Urothelium cell line (cell line): Measurements from ENCODE around the gene TANGO6.

ENCODE experiments used
- DNase-seq: peaks from one replicate; pipeline ENCODE4 v3.0.0; 2011; ENCODE audit warnings: low spot score, mixed read lengths
- FAIRE-seq: peaks from 2 replicates; lab custom pipeline; 2011; peaks lifted over from hg19 to GRCh38; lab: Jason Lieb, UNC

TANGO6 gene

DNA sequence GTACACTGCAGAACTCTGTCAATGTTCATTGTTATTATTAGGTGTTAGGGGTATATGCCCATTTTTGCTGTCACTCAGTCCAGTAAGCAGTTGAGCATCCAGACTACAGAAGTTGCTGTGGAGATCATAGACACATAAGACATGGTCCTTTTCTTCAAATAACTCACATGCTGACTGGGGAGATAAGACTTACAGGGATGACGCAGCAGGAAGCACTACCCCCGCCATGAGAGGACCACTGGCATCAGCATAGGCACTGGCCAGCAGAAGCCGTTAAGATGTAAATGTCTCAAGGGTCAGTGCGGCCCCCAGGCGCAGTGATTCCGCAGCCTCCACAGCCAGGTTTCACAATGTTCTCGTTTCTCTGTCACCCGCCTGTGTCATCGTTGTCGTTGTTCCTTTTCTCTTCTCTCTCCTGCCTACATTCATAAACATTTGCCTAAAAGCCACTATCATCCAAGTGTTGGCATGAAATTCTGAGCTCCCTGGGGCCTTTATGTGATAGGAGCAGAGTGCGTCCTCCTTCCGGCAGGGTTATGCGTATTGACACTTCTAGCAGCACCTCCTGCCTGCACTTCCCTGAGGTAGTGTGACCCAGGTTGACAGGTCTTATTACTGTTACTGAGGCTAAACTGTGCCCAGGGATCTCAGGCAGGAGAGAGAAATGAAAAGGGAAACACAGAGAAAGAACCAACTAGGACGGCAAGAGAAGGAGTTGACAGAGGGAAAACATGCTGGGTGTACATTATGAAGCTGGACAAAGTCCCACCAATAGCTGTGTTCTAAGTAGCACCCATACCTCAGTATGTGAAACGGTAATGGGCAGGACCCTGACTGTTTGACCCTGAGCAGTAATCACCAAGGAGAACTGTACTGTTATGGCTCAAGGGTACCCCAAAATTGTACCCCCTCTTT lies 17.9 kb downstream of the TANGO6 start:
- FAIRE-seq (no peak), DNase-seq (no peak)

DNA sequence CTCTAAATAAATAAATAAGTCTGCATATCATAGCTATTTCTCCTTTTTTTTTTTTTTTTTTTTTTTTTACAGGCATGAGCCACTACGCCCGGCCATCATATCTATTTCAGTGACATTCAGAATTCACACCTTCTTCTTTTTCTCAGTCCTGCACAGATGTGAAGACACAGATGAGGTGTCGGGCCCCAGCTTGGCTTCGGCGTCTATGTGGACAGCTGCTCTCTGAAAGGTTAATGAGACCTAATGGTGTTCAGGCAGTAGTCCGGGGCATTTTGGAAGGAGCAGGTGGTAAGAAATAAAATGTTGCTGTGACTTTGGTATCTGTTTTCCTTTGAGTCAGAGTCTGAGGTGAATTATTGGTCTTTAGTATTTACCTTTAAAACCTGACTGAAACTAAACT lies 23.6 kb downstream of the TANGO6 start:
- DNase-seq (no peak), FAIRE-seq (no peak)

DNA sequence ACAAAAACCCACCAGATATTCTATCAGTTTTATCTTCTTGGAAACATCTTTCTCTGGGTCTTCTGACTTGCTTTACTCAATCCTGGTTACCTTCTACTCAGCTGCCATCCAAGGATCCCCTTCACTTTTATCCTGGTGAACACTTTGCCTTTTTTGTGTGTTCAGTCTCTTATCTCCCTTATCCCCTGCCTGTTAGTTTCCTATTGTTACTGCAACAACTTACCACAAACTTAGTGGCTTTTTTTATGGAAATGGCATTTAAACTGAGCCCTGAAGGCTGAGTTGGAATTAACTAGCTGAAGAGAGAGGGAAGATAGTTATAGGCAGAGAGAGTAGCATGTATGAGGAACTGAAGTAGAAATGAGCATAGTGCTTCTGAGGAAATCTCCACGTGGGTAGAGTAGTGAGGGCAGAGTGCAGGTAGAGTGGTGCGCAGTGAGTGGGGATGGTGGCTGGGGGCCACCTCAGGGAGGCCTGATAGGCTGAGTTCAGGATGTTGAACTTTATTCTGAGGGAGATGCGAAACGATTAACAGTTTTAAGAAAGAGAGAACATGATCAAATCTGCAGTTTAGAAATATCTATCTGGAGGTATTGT lies 26.3 kb downstream of the TANGO6 start:
- no peak for DNase-seq
- FAIRE-seq: no peak

DNA sequence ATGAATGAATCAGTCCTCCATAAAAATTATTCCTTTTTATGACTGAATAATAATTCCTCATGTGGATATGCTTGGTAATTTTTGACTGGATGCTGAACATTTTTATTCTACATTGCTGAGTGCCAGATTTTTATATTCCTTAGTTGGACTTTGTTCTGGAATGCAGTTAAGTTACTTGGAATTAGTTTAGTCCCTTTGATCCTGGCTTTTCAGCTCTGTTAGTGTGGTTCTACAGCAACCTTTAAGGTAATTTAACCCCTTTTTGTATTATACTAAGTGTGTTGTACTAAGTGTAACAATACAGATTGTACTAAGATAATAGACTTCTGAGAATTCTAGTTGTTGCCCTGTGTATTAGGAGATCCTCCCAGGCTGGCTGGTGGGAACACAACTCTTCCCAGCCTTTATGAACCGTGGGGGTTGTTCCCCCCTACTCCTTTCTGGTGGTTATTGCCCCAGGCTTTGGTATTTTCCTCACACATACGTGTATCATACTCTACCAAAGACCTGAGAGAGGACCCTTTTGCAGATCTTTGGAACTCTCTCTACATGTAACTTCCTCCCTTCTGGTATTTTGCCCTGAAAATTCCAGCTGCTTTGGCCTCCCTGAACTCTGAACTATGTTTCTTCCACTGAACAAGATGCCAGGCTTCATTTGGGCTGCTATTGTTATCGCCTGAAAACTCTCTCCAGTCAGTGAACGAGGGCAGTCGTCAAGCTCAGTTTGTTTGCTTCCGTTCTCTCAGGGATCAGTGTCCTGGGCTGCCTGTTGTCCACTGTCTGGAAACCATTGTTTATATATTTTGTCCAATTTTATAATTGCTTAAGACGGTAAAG lies 30.5 kb downstream of the TANGO6 start:
- DNase-seq (no peak), FAIRE-seq (no peak)

DNA sequence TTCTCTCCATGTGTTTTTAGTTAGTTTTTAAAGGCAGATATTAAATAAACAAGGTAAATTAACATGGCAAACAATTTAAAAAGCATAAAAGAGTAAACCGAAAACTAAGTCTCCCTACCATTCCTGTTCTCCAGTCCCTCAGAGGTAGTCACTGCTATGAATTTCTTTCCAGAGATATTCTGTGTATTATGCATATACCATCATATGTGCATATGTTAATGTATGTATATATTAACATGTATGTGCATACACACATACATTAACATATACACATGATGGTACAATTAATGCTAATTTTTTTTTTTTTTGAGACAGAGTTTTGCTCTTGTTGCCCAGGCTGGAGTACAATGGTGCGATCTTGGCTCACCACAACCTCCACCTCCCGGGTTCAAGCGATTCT lies 32.5 kb downstream of the TANGO6 start:
- FAIRE-seq (no peak), DNase-seq (no peak)

DNA sequence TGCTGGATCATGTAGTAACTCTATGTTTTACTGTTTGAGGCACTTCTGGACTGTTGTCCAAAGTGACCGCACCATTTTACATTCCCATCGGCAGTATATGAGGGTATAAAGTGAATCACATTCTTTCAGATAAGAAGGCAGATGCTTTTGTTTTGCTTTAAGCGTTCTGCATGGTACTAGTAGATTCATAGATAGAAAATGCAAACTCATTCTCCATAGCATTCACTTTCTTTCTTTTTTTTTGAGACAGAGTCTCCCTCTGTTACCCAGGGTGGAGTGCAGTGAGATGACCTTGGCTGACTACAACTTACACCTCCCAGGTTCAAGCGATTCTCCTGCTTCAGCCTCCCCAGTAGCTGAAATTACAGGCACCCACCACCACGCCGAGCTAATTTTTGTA lies 40.4 kb downstream of the TANGO6 start:
- no peak for DNase-seq
- no peak for FAIRE-seq

DNA sequence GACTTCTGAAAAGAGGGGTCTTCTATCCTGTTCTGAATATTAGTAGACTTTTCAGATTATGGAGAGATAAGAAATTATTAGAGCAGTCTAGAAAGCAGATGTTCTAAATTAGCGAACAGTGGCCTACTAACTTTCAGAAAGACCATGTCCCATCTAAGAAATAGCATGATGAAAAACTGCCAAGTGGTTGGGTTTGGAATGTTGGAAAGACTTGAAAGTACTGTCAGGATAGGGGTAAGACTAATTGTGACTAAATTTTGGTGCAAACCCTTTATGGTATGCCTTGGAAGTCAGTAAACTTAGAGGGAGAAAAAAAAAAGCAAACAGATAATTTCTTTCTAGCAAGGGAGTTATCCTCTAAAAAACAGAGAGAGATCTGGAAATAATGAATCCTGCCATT lies 41.1 kb downstream of the TANGO6 start:
- DNase-seq (no peak), FAIRE-seq (no peak)

DNA sequence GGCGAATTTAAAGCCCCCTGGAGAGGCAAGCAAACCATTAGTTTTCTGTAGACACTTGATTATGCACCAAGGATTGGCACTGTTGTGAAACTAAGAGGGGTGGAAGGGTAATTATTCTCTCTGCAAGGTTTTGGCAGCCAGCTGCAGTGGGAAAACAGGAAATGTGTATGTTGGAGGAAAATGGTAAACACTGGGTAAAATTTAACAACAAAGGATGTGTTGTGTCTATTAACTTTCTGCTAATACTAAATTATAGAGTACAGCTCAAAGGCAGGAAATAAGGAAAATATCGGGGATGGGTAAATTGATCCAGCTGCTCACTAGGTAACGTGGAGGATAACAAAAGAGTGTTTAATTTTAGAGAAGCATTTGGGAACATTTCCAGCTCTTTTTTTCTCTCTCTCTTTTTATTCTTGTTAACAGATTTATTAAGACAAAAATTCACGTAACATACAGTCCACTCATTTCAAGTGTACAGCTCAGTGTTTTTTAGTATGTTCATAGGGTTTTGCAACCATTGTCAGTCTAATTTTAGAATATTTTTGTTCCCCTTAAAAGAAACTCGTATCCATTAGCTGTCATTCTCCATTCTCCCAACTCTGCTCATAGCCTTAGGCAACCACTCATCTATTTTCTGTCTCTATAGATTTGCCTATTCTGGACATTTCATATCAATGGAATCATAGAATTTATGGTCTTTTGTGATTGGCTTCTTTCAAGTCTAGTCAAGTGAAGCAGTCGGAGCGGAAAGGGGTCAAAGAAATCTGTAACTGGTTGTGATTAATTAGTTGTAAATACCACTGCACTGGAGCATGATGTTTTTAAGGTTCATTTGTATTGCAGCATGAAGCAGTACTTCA lies 41.8 kb downstream of the TANGO6 start:
- FAIRE-seq (no peak), DNase-seq (no peak)

DNA sequence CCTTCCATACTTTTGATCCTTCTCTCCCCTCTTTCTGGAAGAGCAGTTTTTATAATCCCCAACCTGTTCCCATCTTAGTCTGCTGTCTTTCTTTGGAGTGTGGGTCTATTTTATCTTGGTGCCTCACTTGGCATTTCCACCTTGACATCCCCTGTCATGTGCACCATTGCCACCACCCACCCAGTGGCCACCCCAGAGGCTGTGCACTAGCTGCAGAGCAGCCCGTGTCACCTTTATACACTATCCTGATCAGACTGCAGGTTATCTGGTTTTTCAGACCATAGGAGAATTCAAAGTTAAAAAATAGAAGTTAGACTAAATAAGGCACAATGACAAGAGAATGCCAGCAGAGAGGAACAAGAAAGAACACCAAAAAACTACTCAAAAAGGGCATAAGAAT lies 43.8 kb downstream of the TANGO6 start:
- DNase-seq (no peak), FAIRE-seq (no peak)

DNA sequence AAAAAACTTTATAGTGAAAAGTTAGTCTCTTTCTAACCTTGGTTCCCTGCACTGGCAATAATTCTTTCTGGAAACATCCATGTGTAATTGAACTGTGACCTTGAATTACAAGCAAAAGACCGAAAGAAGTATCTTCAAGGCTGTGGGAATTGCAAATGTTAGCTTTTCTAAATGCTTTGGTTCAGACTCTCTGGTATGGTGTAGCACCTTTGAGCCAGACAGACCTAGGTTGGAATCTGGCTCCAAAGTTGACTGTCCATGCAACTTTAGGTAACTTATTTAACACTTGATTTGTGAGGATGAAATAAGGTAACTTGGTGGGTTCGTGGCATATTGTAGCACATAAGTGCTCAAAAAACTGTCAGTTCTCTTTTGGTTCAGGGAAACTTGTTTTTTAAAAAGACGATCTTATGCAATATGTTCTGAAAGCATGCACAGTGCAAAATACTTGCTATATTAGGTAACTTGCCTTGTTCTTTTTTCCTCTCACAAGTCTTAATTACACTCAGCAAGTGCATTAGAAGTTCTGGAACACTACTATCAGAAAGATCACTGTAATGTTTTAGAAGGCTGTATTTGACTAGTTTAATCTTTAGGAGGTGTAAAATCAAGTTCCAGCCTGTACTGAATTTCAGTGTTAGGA lies 46.3 kb downstream of the TANGO6 start:
- FAIRE-seq (no peak), DNase-seq (no peak)

DNA sequence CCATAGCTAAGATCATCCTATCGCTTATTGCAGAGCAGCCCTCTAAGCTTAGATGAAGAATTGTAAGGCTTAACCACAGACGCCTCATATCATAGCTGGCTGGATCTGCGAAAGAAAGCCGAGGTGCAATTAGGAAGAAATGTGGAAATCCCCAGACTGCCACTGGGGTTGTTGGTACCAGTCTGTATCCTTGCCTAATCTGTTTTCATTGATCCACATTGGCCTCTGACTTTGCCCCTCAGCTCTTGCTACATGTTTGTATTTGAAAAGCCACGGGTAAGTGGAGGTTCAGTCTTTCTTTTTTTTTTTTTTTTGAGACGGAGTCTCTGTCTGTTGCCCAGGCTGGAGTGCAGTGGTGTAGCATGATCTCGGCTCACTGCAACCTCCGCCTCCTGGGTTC lies 48.9 kb downstream of the TANGO6 start:
- no peak for FAIRE-seq
- no peak for DNase-seq

DNA sequence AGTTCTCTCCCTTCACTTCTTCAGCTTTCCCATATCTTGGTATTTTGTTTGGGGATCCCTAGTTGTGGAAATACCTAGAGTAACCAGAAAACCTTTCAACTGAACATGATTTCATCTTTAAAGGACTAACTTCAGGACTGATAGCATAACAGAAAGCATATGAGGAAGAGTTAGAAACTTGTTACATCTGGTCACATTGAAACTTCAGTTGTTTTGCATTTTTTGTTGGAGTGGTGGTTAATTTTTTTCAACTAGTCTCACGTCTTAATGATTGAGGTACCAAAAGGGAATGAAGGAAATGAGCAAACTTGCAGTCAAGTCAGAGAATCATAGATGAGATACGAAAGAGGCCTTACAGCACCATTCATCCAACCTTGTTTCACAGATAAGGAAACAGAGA lies 49.6 kb downstream of the TANGO6 start:
- FAIRE-seq (no peak), DNase-seq (no peak)

DNA sequence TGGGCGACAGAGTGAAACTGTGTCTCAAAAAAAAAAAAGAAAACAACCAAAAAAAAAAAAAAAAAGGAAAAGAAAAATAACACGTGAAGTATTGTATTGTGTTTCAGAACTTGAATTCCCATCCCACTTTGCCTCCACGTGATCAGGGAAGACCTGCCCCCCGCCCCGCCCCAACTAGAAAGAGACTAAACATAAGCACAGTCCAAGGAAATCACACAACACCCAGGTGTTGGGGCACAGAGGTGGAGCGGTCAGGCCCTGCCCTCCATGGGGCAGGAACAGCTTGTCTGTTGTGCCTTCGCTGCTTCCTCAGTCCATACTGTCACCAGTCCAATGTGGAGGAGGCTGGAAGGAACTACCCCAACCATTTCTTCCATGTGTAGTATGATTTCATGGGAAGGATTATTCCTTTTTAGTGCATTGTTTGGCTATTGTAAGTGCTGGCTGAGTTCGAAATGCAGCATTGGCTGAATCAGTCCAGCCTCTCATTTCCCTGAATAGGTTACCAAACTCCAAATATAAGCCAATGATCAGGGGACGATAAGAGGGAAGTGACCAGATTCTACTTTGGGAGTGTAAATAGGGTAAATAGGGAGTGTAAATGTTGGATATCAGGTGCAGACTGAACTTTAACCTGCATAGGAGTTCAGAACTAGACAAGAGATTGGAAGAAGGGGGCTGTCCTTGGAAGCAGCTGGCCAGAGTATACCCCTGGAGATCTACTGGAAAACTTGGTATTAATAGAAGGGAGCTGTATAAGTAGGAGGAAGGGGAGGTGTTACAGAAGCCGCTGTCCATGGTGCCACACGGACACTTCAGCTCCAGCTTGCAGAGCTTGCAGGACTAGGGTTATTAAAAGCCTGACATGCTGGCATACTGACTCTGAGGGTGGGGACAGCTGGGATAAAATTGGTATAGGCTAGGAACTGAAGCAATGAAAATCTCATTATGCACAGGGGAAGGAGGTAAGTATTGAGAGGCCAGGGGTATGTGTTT lies 50.7 kb downstream of the TANGO6 start:
- FAIRE-seq: no peak

DNA sequence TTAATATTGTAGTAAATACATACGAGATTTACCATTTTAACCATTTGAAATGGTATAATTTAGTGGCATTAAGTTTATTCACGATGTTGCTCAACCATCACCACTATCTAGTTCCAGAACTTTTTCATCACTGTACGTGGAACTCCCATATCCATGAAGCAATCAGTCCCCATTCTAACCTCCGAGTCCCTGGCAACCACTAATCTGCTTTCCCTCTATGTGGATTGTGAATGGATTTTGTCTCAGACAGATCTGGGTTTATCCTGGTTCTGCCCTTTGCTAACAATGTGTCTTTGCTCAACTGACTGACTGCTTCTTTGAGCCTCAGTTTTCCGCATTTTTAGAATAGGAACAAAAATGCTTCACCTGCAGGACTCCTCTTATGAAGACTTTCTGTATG lies 51.4 kb downstream of the TANGO6 start:
- FAIRE-seq (no peak), DNase-seq (no peak)

More for the DNA sequence above, 50.7 kb downstream of the TANGO6 start:
- no peak for DNase-seq

DNA sequence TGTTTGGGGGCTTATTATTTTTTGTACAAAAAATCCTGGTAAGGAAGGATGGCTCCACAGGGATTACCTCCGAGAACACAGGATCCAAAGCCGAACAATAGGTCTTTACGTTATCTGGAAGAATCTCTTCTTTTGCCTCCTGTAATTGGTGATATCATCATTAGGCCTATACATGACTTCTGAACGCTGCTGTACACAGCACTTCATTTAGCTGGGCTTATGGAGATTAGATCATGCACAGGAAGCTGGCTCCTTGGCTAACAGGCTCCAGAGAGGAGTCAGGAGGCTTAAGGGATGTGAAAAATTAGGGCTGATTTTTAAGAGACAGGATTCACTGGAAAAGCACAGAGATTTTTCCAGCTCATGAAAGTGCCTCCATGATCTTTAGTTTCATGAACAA lies 54.7 kb downstream of the TANGO6 start:
- no peak for DNase-seq
- FAIRE-seq: no peak

DNA sequence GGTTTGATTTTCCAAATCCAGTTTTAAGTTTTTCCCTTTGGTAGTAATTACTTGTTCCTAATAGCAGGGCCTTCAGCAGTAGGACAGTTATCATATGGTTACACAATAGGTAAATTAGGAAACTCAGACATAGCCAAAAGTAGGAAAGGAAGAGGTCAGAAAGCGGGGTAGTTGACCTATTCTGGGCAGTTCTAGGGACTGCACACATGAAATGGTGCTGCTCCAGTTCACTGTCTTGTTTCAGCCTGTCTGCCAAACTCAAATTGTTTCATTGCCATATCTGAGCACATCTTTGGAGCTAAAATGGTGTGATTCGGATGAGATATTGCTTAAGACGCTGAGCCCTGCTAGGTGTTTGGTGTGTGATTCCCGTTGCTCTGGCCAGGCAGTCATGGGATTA lies 56.7 kb downstream of the TANGO6 start:
- DNase-seq: no peak
- no peak for FAIRE-seq

DNA sequence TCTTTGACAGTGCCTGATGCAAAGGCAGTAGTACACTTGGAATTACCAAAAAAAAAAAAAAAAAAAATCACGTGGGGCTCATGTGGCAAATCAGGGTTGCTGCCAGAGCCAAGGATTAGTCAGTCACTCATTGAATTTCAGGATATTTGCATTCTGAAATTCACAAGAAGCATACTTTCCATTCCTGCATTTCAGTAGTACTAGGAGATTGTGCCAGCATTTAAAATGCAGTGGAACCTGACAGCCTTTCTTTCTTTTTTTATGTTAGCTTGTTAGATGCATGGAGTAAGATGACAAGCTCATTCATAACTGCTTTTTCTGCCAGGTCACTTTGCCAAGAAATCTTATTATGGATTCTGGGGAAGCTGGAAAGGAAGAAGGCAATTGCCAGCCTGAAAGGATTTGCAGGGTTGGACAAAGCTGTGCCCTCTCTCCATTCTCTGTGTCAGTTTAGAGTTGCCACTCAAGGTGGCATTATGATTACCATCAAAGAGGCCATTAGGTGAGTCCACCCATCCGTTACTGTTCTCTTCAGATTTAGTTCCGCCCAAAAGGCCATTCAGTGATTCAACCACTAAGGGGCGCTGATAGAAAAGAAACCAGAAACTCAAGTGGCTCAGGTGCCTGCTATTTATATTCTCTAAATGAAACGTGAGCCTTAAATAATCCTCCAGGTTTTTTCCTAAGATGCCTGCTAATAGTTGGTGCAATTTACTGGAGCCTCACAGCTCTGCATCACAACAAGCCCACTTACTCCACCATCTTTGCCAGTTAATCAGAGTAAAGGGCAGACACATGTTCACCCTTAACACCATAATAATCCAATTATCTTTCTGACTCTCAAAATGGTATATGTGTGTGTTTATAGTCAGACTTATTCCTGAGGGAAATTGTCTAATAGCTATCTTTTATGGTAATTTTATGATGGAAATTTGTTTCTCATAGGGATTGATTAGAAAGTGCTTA lies 59.0 kb downstream of the TANGO6 start:
- DNase-seq (peak; percentile 39), FAIRE-seq (no peak)

DNA sequence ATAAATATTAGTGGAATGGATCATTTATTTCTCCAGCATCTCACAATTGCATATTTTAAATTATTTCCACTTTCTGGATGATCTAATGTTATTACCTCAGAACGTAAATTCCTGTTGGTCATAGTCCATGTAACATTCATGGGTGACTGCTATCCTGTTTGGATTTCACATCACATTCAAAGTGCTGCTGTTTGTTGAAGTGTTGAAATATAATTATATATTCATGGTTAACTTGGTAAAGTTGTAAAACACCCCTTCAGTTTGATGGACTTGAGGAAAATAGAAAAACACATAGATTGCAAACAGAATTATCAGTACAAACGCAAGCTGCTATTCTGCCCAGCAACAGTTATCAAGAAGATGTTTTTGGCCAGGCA lies 59.6 kb downstream of the TANGO6 start:
- no peak for FAIRE-seq

More for the DNA sequence above, 59.6 kb downstream of the TANGO6 start:
- no peak for DNase-seq
